Vagina (tissue), 2 donors: ENCODE measurements around the gene MAF. TPM values are rescaled to one million over a fixed set of nuclear protein-coding genes. Genes with fewer than 3 reads are reported as not detected.

Experiments
- DNase-seq, 2 donors: peaks; one replicate each; pipeline ENCODE4 v3.0.0-alpha.2; 2017; ENCODE audit errors: extremely low spot score in 2 of 2
- H3K27ac ChIP-seq: fragments of 200-600 bp; sonication (generic); one replicate; pipeline ENCODE4 v1.5.1; 2019
- H3K27me3 ChIP-seq: fragments of 200-600 bp; sonication (generic); one replicate; pipeline ENCODE4 v1.5.1; 2019
- H3K36me3 ChIP-seq, 2 donors: fragments of 200-600 bp; sonication (generic); one replicate each; pipeline ENCODE4 v1.5.1; 2017 to 2019
- H3K4me1 ChIP-seq: fragments of 200-600 bp; sonication (generic); one replicate; pipeline ENCODE4 v1.5.1; 2019
- H3K4me3 ChIP-seq, 2 donors: fragments of 200-600 bp; sonication (generic); 1 replicate in 1 of 2; 2 replicates in 1 of 2; pipeline ENCODE4 v1.5.1; 2016 to 2019
- H3K9me3 ChIP-seq: fragments of 200-600 bp; sonication (generic); one replicate; pipeline ENCODE4 v1.5.1; 2019
- CTCF ChIP-seq, 3 experiments: fragments of 450-650 bp in 2 of 3; fragments of 200-600 bp in 1 of 3; sonication (generic) in 1 of 3; IDR thresholded peaks; one replicate each; pipeline ENCODE4 v1.5.1; 2017 to 2019; ENCODE audit warnings: antibody characterized with exemption in 3 of 3, mild to moderate bottlenecking in 2 of 3, moderate library complexity in 2 of 3
- POLR2A ChIP-seq, 2 donors: fragments of 450-650 bp; IDR thresholded peaks; one replicate each; pipeline ENCODE4 v1.6.1; 2017; ENCODE audit warnings: antibody characterized with exemption in 2 of 2, mild to moderate bottlenecking in 2 of 2, moderate library complexity in 2 of 2
- POLR2AphosphoS5 ChIP-seq, 2 donors: sonication (generic); formaldehyde crosslinking; IDR thresholded peaks; one replicate each; pipeline ENCODE4 v1.9.0; 2017; ENCODE audit warnings: antibody characterized with exemption in 2 of 2, mild to moderate bottlenecking in 2 of 2, low read depth in 1 of 2; ENCODE audit not compliant: insufficient read depth in 1 of 2
- intact Hi-C: fragments of 100-400 bp; cut with DNase I; formaldehyde crosslinking; loops from one replicate; pipeline ENCODE4 v1.15.1; 2023
- total RNA-seq: library from RNA; depleted of rRNA; stranded (reverse); fragments of >200 nt; gene quantifications from one replicate; pipeline ENCODE4 v1.2.3, GENCODE V29; 2016

The MAF gene
- total RNA-seq, 1 donor from 2014 or later = 52.5 TPM

- Histone ChIP-seq H3K27ac (no peak overlapping the region), H3K4me1 (no peaks in the 10 kb centered on the region), H3K4me3 (no peak overlapping the region), H3K9me3 (no peaks in the 10 kb centered on the region), H3K27me3 (no peaks in the 10 kb centered on the region), H3K36me3 (no peaks in the 10 kb centered on the region)
- TF ChIP-seq CTCF (IDR thresholded peaks at IDR 0.05) (no peak), POLR2A (IDR thresholded peaks at IDR 0.05) (no peak), POLR2AphosphoS5 (IDR thresholded peaks at IDR 0.05; ENCODE audit: insufficient read depth in 1 of 2, low read depth in 1 of 2) (no peak)
- DNase-seq = no peak
- intact Hi-C loops = no loop called here
Measured at GRCh38 chr16:79618692-79619050, 18.1 kb upstream of the MAF start.

GRCh38 chr16:79618041-79618691, 17.6 kb upstream of the MAF start:
- intact Hi-C loops = no loop called here
- Histone ChIP-seq H3K36me3 (no peaks in the 10 kb centered on the region), H3K27me3 (no peaks in the 10 kb centered on the region), H3K4me3 (no peak overlapping the region), H3K27ac (no peak overlapping the region), H3K9me3 (no peaks in the 10 kb centered on the region), H3K4me1 (no peaks in the 10 kb centered on the region)
- TF ChIP-seq CTCF (IDR thresholded peaks at IDR 0.05) (no peak), POLR2AphosphoS5 (IDR thresholded peaks at IDR 0.05; ENCODE audit: insufficient read depth in 1 of 2, low read depth in 1 of 2) (no peak), POLR2A (IDR thresholded peaks at IDR 0.05) (no peak)
- no peak for DNase-seq

- no peaks in the 10 kb centered on the region for H3K27me3 ChIP-seq
- TF ChIP-seq POLR2A (IDR thresholded peaks at IDR 0.05) (no peak), POLR2AphosphoS5 (IDR thresholded peaks at IDR 0.05; ENCODE audit: insufficient read depth in 1 of 2, low read depth in 1 of 2) (no peak), CTCF (IDR thresholded peaks at IDR 0.05) (no peak)
- peaks cover 2% of the 10 kb centered on the region for H3K4me1 ChIP-seq
- DNase-seq = no peak
- no peak overlapping the region for H3K4me3 ChIP-seq
- no peaks in the 10 kb centered on the region for H3K9me3 ChIP-seq
- H3K27ac ChIP-seq = no peak overlapping the region
- intact Hi-C loops = no loop called here
- H3K36me3 ChIP-seq = no peaks in the 10 kb centered on the region
Measured at GRCh38 chr16:79613009-79613408, 12.5 kb upstream of the MAF start.

GRCh38 chr16:79612207-79612606, 11.7 kb upstream of the MAF start:
- Histone ChIP-seq H3K4me3 (no peak overlapping the region), H3K36me3 (no peaks in the 10 kb centered on the region), H3K27ac (no peak overlapping the region), H3K4me1 (peaks cover 10% of the 10 kb centered on the region), H3K27me3 (no peaks in the 10 kb centered on the region), H3K9me3 (no peaks in the 10 kb centered on the region)
- no peak for DNase-seq
- intact Hi-C loops = no loop called here
- no peak for TF ChIP-seq CTCF (IDR thresholded peaks at IDR 0.05)
- TF ChIP-seq POLR2A (IDR thresholded peaks at IDR 0.05) = no peak
- TF ChIP-seq POLR2AphosphoS5 (IDR thresholded peaks at IDR 0.05; ENCODE audit: insufficient read depth in 1 of 2, low read depth in 1 of 2) = no peak

GRCh38 chr16:79610771-79611170, 10.2 kb upstream of the MAF start:
- intact Hi-C loops = no loop called here

More at GRCh38 chr16:79610771-79611170, 10.2 kb upstream of the MAF start:
- TF ChIP-seq POLR2A (IDR thresholded peaks at IDR 0.05) (no peak), CTCF (IDR thresholded peaks at IDR 0.05) (no peak), POLR2AphosphoS5 (IDR thresholded peaks at IDR 0.05; ENCODE audit: insufficient read depth in 1 of 2, low read depth in 1 of 2) (no peak)
- Histone ChIP-seq H3K4me3 (no peak overlapping the region), H3K27ac (no peak overlapping the region), H3K4me1 (peaks cover 13% of the 10 kb centered on the region), H3K27me3 (no peaks in the 10 kb centered on the region), H3K36me3 (no peaks in the 10 kb centered on the region), H3K9me3 (no peaks in the 10 kb centered on the region)
- DNase-seq = peak in 1 of 2 donors; percentile 47
